Activated T-helper 2 cell treated with anti-CD3 and anti-CD28 coated beads, Interferon-gamma antibody, Interleukin-2, Interleukin-4, amounts not matched to agents 10 μg/mL and 5 μg/mL and 100 μg/mL, durations not matched to agents 14 hours and 24 hours and 36 hours (primary cell): ENCODE data around the gene SHANK1. TPM values are rescaled to one million over a fixed set of nuclear protein-coding genes. Genes with fewer than 3 reads are reported as not detected.

Experiments
- DNase-seq: peaks from one replicate; pipeline ENCODE4 v3.0.0; 2021; ENCODE audit warnings: low spot score
- H3K27ac Mint-ChIP-seq: one replicate; pipeline ENCODE4 v1.8.0; 2021; ENCODE audit warnings: mixed read lengths
- H3K27me3 Mint-ChIP-seq: one replicate; pipeline ENCODE4 v1.8.0; 2021; ENCODE audit warnings: low read depth, mixed read lengths
- H3K36me3 Mint-ChIP-seq: one replicate; pipeline ENCODE4 v1.8.0; 2021; ENCODE audit warnings: low read depth, mixed read lengths
- H3K4me1 Mint-ChIP-seq: one replicate; pipeline ENCODE4 v1.8.0; 2021; ENCODE audit warnings: low read depth, mixed read lengths
- H3K4me3 Mint-ChIP-seq: one replicate; pipeline ENCODE4 v1.8.0; 2021; ENCODE audit warnings: low read depth, mild to moderate bottlenecking, moderate library complexity, mixed read lengths
- H3K9me3 Mint-ChIP-seq: one replicate; pipeline ENCODE4 v1.8.0; 2021; ENCODE audit warnings: mixed read lengths
- intact Hi-C: fragments of 100-400 bp; cut with micrococcal nuclease; formaldehyde crosslinking; loops from one replicate; pipeline ENCODE4 v1.15.1; 2023
- total RNA-seq: library from RNA; stranded (reverse); gene quantifications from 2 replicates; pipeline ENCODE4 v1.2.3, GENCODE V29; 2022

SHANK1 gene
- total RNA-seq, 1 donor from 2014 or later = not detected

DNA sequence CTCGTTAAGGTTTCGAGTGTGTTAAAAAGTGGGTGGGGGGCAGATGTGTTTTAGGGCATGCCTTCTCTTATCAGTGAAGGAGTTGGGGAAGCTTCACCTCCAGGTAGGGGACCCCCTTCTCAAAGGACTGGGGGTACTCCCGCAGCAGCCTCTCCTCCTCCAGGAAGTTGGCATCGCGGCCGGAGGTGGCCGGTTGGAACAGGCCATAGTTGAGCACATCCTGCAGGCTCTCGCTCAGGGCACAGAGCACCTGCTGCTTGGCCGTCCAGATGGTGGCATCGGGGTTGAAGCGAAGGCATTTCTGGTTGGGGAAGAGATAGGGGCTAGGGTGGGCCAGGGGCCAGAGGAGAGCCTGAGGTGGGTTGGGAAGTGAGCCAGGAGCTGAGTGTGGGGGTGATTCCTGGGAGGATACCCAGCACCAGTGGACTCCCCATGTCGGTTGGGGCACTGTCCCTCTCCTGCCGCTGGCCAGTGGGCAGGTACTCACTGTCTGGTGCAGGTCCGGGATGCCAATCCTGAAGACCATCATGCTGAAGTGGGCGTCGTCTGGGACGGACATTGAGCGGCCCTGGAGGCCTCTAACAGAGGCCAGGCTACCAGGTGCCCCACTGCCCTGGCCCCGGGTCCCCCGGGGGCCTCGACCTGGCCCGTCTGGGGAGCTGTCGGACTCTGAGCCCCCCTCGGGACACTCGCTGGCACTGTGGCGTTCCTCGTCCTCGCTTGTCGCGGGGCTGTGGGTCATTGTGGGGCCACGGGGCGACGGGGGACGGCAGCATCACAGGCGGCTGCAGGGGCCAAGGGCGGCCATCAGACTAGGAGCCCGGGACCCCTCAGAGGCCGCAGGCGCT, 3.2 kb downstream of the SHANK1 start:
- intact Hi-C loops = no loop called here
- Mint-ChIP-seq H3K9me3 (no peaks in the 10 kb centered on the region), H3K27ac (no peak overlapping the region), H3K4me3 (no peak overlapping the region), H3K27me3 (peaks cover 49% of the 10 kb centered on the region), H3K4me1 (peaks cover 5% of the 10 kb centered on the region), H3K36me3 (no peaks in the 10 kb centered on the region)
- no peak for DNase-seq

GRCh38 chr19:50713556-50714236, 5.9 kb downstream of the SHANK1 start:
- Mint-ChIP-seq H3K4me3 (no peak overlapping the region), H3K27me3 (peaks cover 36% of the 10 kb centered on the region), H3K4me1 (peaks cover 5% of the 10 kb centered on the region), H3K9me3 (no peaks in the 10 kb centered on the region), H3K36me3 (no peaks in the 10 kb centered on the region), H3K27ac (no peak overlapping the region)
- intact Hi-C loops = no loop called here
- no peak for DNase-seq

DNA sequence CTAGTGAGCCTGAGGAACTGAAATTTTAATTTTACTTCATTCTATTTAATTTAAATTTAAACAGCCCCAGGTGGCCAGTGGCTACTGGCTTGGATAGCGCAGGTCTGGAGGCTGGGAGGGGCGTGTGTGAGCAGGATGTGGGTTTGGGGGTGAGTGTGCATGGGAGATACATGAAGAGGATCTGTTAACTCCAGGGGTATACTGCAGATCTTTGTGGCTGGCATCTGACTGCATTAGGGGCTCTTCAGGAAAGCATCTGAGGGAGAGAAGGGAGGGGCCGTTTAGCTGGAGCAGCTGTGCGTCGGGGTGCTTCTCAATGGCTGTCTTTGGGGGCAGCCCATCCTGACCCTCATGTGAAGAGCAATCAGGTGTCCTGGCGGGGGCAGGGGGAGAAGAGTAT, 6.8 kb downstream of the SHANK1 start:
- intact Hi-C loops = no loop called here
- H3K27me3 Mint-ChIP-seq = peaks cover 34% of the 10 kb centered on the region
- H3K4me1 Mint-ChIP-seq = peaks cover 5% of the 10 kb centered on the region
- no peak overlapping the region for H3K4me3 Mint-ChIP-seq
- no peak overlapping the region for H3K27ac Mint-ChIP-seq
- no peak for DNase-seq
- H3K9me3 Mint-ChIP-seq = no peaks in the 10 kb centered on the region
- no peaks in the 10 kb centered on the region for H3K36me3 Mint-ChIP-seq

GRCh38 chr19:50711805-50712204, 7.8 kb downstream of the SHANK1 start:
- intact Hi-C loops = no loop called here

GRCh38 chr19:50711196-50711595, 8.4 kb downstream of the SHANK1 start:
- intact Hi-C loops = no loop called here

More at GRCh38 chr19:50711805-50712204, 7.8 kb downstream of the SHANK1 start:
- no peaks in the 10 kb centered on the region for H3K9me3 Mint-ChIP-seq
- peaks cover 5% of the 10 kb centered on the region for H3K4me1 Mint-ChIP-seq
- peaks cover 26% of the 10 kb centered on the region for H3K27me3 Mint-ChIP-seq
- no peak overlapping the region for H3K4me3 Mint-ChIP-seq
- no peak for DNase-seq
- H3K27ac Mint-ChIP-seq = no peak overlapping the region
- H3K36me3 Mint-ChIP-seq = no peaks in the 10 kb centered on the region

GRCh38 chr19:50710612-50711011, 9.0 kb downstream of the SHANK1 start:
- peaks cover 5% of the 10 kb centered on the region for H3K4me1 Mint-ChIP-seq
- peaks cover 19% of the 10 kb centered on the region for H3K27me3 Mint-ChIP-seq
- intact Hi-C loops = no loop called here
- H3K4me3 Mint-ChIP-seq = no peak overlapping the region
- H3K9me3 Mint-ChIP-seq = no peaks in the 10 kb centered on the region
- no peak overlapping the region for H3K27ac Mint-ChIP-seq
- H3K36me3 Mint-ChIP-seq = no peaks in the 10 kb centered on the region
- DNase-seq = no peak

More at GRCh38 chr19:50711196-50711595, 8.4 kb downstream of the SHANK1 start:
- no peak for DNase-seq
- no peaks in the 10 kb centered on the region for H3K36me3 Mint-ChIP-seq
- no peaks in the 10 kb centered on the region for H3K9me3 Mint-ChIP-seq
- peaks cover 23% of the 10 kb centered on the region for H3K27me3 Mint-ChIP-seq
- no peak overlapping the region for H3K27ac Mint-ChIP-seq
- peaks cover 5% of the 10 kb centered on the region for H3K4me1 Mint-ChIP-seq
- H3K4me3 Mint-ChIP-seq = no peak overlapping the region

- no peaks in the 10 kb centered on the region for H3K36me3 Mint-ChIP-seq
- H3K4me3 Mint-ChIP-seq = no peak overlapping the region
- no peak overlapping the region for H3K27ac Mint-ChIP-seq
- H3K27me3 Mint-ChIP-seq = peaks cover 20% of the 10 kb centered on the region
- intact Hi-C loops = no loop called here
- no peak for DNase-seq
- peaks cover 5% of the 10 kb centered on the region for H3K4me1 Mint-ChIP-seq
- no peaks in the 10 kb centered on the region for H3K9me3 Mint-ChIP-seq
Observed at GRCh38 chr19:50710094-50710493, 9.5 kb downstream of the SHANK1 start.

DNA sequence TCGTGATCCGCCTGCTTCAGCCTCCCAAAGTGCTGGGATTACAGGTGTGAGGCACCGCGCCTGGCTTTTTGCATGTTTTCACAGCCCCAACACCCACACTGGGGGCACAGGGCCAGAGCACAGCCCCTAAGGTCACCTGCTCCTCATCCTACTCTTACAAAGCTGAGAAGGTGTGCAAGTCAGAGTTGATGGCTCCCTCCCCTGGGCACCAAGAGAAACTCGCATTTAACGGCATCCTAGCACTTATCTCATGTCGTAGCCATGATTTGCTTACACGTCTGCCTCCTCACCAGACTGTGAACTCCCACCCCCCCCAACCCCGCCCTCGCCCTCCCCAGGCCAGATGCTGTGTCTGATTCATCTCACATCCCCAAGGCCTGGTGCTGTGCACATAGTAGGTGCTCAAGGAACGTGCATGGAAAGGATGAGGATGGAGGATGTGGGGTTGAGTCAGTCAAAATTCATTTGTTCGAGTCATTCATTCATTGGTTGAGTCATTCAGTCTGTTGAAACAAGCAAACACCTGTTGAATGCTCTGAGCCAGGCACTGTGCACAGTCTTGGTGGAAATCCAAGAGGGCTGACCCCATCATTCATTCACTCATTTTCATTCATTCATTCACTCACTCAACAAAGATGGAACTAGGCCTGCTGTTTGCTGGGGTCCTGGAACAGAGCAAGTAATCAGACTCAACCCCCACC, 11.3 kb downstream of the SHANK1 start:
- intact Hi-C loops = no loop called here
- Mint-ChIP-seq H3K4me3 (no peak overlapping the region), H3K27ac (no peak overlapping the region), H3K9me3 (no peaks in the 10 kb centered on the region), H3K27me3 (peaks cover 19% of the 10 kb centered on the region), H3K4me1 (peaks cover 5% of the 10 kb centered on the region), H3K36me3 (no peaks in the 10 kb centered on the region)
- no peak for DNase-seq

DNA sequence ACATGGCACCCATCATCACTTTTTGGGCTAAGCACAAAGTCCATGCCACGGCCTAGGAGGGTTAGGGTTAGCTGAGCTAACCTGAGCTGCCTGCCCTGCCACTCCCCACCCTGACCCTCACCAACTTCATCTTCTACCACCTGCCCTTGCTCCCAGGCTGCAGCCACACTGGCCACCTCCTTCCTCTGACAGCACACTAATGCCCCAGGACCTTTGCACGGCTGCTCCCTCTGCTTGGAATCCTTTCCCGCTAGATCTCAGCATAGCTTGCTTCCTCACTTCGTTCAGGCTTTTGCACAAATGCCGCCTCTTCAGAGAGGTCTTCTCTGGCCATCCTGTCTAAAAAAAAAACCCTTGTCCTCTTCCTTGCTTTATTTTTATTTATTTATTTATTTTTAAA, 13.2 kb downstream of the SHANK1 start:
- no peaks in the 10 kb centered on the region for H3K4me1 Mint-ChIP-seq
- DNase-seq = no peak
- peaks cover 16% of the 10 kb centered on the region for H3K27me3 Mint-ChIP-seq
- no peaks in the 10 kb centered on the region for H3K9me3 Mint-ChIP-seq
- intact Hi-C loops = no loop called here
- H3K36me3 Mint-ChIP-seq = no peaks in the 10 kb centered on the region
- no peak overlapping the region for H3K4me3 Mint-ChIP-seq
- no peak overlapping the region for H3K27ac Mint-ChIP-seq

GRCh38 chr19:50705422-50706019, 14.1 kb downstream of the SHANK1 start:
- no peak overlapping the region for H3K4me3 Mint-ChIP-seq
- no peak for DNase-seq
- no peaks in the 10 kb centered on the region for H3K9me3 Mint-ChIP-seq
- H3K4me1 Mint-ChIP-seq = no peaks in the 10 kb centered on the region
- peaks cover 16% of the 10 kb centered on the region for H3K27me3 Mint-ChIP-seq
- H3K36me3 Mint-ChIP-seq = no peaks in the 10 kb centered on the region
- intact Hi-C loops = loop anchor here (1.0 kb wide), 2 partner anchors 78 to 217 kb away; no protein-coding TSS in a partner anchor
- no peak overlapping the region for H3K27ac Mint-ChIP-seq

GRCh38 chr19:50703915-50704796, 15.4 kb downstream of the SHANK1 start:
- H3K27me3 Mint-ChIP-seq = peaks cover 16% of the 10 kb centered on the region
- H3K4me1 Mint-ChIP-seq = no peaks in the 10 kb centered on the region
- H3K9me3 Mint-ChIP-seq = no peaks in the 10 kb centered on the region
- H3K4me3 Mint-ChIP-seq = no peak overlapping the region
- H3K36me3 Mint-ChIP-seq = no peaks in the 10 kb centered on the region
- H3K27ac Mint-ChIP-seq = no peak overlapping the region
- intact Hi-C loops = no loop called here
- DNase-seq = no peak
